Left ventricle myocardium inferior (tissue), 1 donor: Measurements from ENCODE around the gene RAD51AP1. TPM values are rescaled to one million over a fixed set of nuclear protein-coding genes. Genes with fewer than 3 reads are reported as not detected.

Experiments used
- DNase-seq: peaks from one replicate; pipeline ENCODE4 v3.0.0-alpha.2; 2020
- H3K27ac ChIP-seq: fragments of 200-600 bp; replicated peaks from 2 replicates; pipeline ENCODE4 v1.8.0; 2021
- H3K27me3 ChIP-seq: fragments of 200-600 bp; 2 replicates; pipeline ENCODE4 v1.8.0; 2021; ENCODE audit warnings: low read depth
- H3K36me3 ChIP-seq: fragments of 200-600 bp; 2 replicates; pipeline ENCODE4 v1.8.0; 2021
- H3K4me1 ChIP-seq: fragments of 200-600 bp; 2 replicates; pipeline ENCODE4 v1.8.0; 2021
- H3K4me3 ChIP-seq: fragments of 200-600 bp; 2 replicates; pipeline ENCODE4 v1.8.0; 2021; ENCODE audit warnings: mild to moderate bottlenecking, moderate library complexity
- H3K9me3 ChIP-seq: fragments of 200-600 bp; replicated peaks from 2 replicates; pipeline ENCODE4 v1.8.0; 2021
- intact Hi-C: fragments of 100-400 bp; cut with micrococcal nuclease; formaldehyde crosslinking; loops from one replicate; pipeline ENCODE4 v1.11.0; 2022
- total RNA-seq: library from RNA; stranded (reverse); fragmentation: NEBNext Ultra II Directional; extraction: Animal tissue kit (Norgen Biotek cat#: 25700); gene quantifications from one replicate; pipeline ENCODE4 v1.2.1, GENCODE V29; 2021
- TF ChIP-seq, protein P1 (sequence below): fragments of 200-600 bp; IDR thresholded peaks from 2 replicates; pipeline ENCODE4 v1.8.0; 2021; ENCODE audit warnings: antibody characterized with exemption, mild to moderate bottlenecking, borderline replicate concordance
- donor health status: DM: no; HTN: yes; CAD: no; lungs with severe emphysema.

RAD51AP1 gene
- total RNA-seq, 1 donor from 2014 or later, result 1.2 TPM

DNA sequence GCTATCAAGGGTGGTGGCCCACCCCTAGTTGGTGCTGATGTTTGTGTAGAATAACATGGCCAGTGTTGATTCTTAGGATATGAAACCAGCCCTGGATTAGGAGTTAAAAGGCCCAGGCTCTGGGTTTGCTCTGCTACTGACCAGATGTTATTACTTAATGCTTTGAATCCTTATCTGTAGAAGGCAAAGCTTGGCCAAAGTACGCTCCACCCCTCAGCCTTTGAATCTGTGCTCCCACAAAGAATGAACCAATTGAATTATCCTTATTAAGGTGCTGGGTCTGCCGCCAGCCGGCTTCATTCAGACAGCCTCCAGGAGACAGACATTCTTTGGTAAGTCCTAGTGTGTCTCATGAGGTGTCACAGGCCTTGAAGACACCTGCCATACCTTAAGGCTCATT is 68.4 kb downstream of the RAD51AP1 start:
- no peak overlapping the region for H3K4me3 ChIP-seq
- H3K27me3 ChIP-seq, result no peaks in the 10 kb centered on the region
- H3K9me3 ChIP-seq, result no peaks in the 10 kb centered on the region
- TF ChIP-seq, protein P1, sequence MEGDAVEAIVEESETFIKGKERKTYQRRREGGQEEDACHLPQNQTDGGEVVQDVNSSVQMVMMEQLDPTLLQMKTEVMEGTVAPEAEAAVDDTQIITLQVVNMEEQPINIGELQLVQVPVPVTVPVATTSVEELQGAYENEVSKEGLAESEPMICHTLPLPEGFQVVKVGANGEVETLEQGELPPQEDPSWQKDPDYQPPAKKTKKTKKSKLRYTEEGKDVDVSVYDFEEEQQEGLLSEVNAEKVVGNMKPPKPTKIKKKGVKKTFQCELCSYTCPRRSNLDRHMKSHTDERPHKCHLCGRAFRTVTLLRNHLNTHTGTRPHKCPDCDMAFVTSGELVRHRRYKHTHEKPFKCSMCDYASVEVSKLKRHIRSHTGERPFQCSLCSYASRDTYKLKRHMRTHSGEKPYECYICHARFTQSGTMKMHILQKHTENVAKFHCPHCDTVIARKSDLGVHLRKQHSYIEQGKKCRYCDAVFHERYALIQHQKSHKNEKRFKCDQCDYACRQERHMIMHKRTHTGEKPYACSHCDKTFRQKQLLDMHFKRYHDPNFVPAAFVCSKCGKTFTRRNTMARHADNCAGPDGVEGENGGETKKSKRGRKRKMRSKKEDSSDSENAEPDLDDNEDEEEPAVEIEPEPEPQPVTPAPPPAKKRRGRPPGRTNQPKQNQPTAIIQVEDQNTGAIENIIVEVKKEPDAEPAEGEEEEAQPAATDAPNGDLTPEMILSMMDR, result no peak
- H3K27ac ChIP-seq, result no peak overlapping the region
- DNase-seq, result no peak
- intact Hi-C loops, result no loop called here
- H3K36me3 ChIP-seq, result peaks cover 19% of the 10 kb centered on the region
- peaks cover 38% of the 10 kb centered on the region for H3K4me1 ChIP-seq

DNA sequence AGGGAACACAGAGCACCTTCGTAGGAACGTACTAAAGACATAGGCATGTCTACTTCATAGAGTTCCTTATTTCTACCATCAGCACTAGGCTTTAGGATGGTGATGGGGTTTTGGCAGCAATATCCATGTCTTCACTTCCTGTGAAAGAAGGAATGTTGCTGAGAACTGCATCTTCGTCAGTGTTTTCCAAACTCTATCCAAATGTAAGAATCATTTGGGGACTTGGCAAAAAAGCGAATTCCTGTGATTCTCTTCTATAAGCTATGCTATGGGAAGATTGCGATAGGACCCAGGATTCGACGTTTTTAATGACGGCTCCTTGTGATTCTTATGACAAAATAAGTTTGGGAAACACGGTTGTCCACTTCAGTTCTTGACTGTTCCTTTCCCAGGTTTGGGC is 70.4 kb downstream of the RAD51AP1 start:
- TF ChIP-seq, protein P1, result no peak
- DNase-seq, result no peak
- Histone ChIP-seq H3K27ac (no peak overlapping the region), H3K27me3 (no peaks in the 10 kb centered on the region), H3K9me3 (no peaks in the 10 kb centered on the region), H3K4me1 (peaks cover 38% of the 10 kb centered on the region), H3K36me3 (peaks cover 39% of the 10 kb centered on the region), H3K4me3 (no peak overlapping the region)
- intact Hi-C loops, result no loop called here

Other genes with a start within 250 kb of the RAD51AP1 start
- gene TIGAR, start 217.7 kb upstream of the RAD51AP1 start, total RNA-seq, result 13.6 TPM
- gene FGF23, start 159.2 kb upstream of the RAD51AP1 start, total RNA-seq, result not detected
- not detected for gene FGF6, start 93.1 kb upstream of the RAD51AP1 start, total RNA-seq
- gene DYRK4, start 23.3 kb downstream of the RAD51AP1 start, total RNA-seq, result 28.6 TPM
- gene AKAP3, start 110.2 kb downstream of the RAD51AP1 start, total RNA-seq, result 2.7 TPM
- gene NDUFA9, start 110.2 kb downstream of the RAD51AP1 start, total RNA-seq, result 338 TPM
- gene GALNT8, start 181.5 kb downstream of the RAD51AP1 start, total RNA-seq, result 1.5 TPM